ENCODE measurements around the gene RMI2.
"Not testable (repeated sequence)": the region's sequence is repeated elsewhere in the genome, so short reads cannot be mapped to it uniquely, and the experiment has no call there.

RMI2 gene

GRCh38 chr16:11374255-11374654 lies 29.0 kb downstream of the RMI2 start:
- no peak for TF ChIP-seq GLIS3 (CRISPR knock-in tag; IDR thresholded peaks at IDR 0.05)
- TF ChIP-seq ZC3H10 (CRISPR knock-in tag; IDR thresholded peaks at IDR 0.05), result no peak
- ATAC-seq, result peak; percentile 48; the same call in 1 of the 3 replicates

- TF ChIP-seq CSRNP3 (CRISPR knock-in tag; IDR thresholded peaks at IDR 0.05) (no peak), POU6F1 (CRISPR knock-in tag; IDR thresholded peaks at IDR 0.05; ENCODE audit: borderline replicate concordance, low read depth) (no peak), GLIS3 (CRISPR knock-in tag; IDR thresholded peaks at IDR 0.05) (no peak), OSR1 (CRISPR knock-in tag; IDR thresholded peaks at IDR 0.05) (no peak), ZFP30 (CRISPR knock-in tag; IDR thresholded peaks at IDR 0.05) (no peak), BACH2 (CRISPR knock-in tag; IDR thresholded peaks at IDR 0.05; ENCODE audit: borderline replicate concordance) (no peak), SNAI2 (CRISPR knock-in tag; IDR thresholded peaks at IDR 0.05) (no peak), ISL1 (CRISPR knock-in tag; IDR thresholded peaks at IDR 0.05) (no peak), TSHZ2 (CRISPR knock-in tag; IDR thresholded peaks at IDR 0.05) (no peak), ZNF70 (CRISPR knock-in tag; IDR thresholded peaks at IDR 0.05) (no peak), ZNF565 (CRISPR knock-in tag; conservative IDR thresholded peaks at IDR 0.05; ENCODE audit: low read depth) (no peak), ESRRG (CRISPR knock-in tag; IDR thresholded peaks at IDR 0.05) (no peak), TOX (CRISPR knock-in tag; IDR thresholded peaks at IDR 0.05; ENCODE audit: borderline replicate concordance) (no peak), RARB (CRISPR knock-in tag; IDR thresholded peaks at IDR 0.05) (no peak), TCF4 (CRISPR knock-in tag; IDR thresholded peaks at IDR 0.05; ENCODE audit: borderline replicate concordance) (no peak), ARNTL (CRISPR knock-in tag; IDR thresholded peaks at IDR 0.05; ENCODE audit: borderline replicate concordance, low read depth) (no peak), PATZ1 (CRISPR knock-in tag; IDR thresholded peaks at IDR 0.05; ENCODE audit: borderline replicate concordance) (no peak), ZC3H10 (CRISPR knock-in tag; IDR thresholded peaks at IDR 0.05) (no peak), CREB5 (CRISPR knock-in tag; IDR thresholded peaks at IDR 0.05; ENCODE audit: low read depth) (no peak)
- no peak for ATAC-seq
These were observed 31.9 kb downstream of the RMI2 start for GRCh38 chr16:11377154-11377553.

- not testable (repeated sequence) for ATAC-seq
These were observed 33.7 kb downstream of the RMI2 start for GRCh38 chr16:11378951-11379350.

GRCh38 chr16:11379420-11379819 lies 34.2 kb downstream of the RMI2 start:
- TF ChIP-seq POU6F1 (CRISPR knock-in tag; IDR thresholded peaks at IDR 0.05; ENCODE audit: borderline replicate concordance, low read depth) (no peak), RARB (CRISPR knock-in tag; IDR thresholded peaks at IDR 0.05) (no peak)
- ATAC-seq, result no peak

Measured in SK-N-SH treated with all-trans-retinoic acid at 6 μM for 48 hours (cell line).